Loucy (cell line): ENCODE measurements around the gene ZNF148.

Source experiments
- H2AFZ ChIP-seq: fragments of 200-600 bp; sonication (generic); 2 replicates; pipeline ENCODE4 v1.6.0; 2016; ENCODE audit warnings: antibody characterized with exemption, mild to moderate bottlenecking, low read length, moderate library complexity
- H3F3A ChIP-seq: fragments of 200-600 bp; 2 replicates; pipeline ENCODE4 v1.6.0; 2016; ENCODE audit warnings: antibody characterized with exemption, low read depth, mild to moderate bottlenecking
- H3K27me3 ChIP-seq: fragments of 200-600 bp; sonication (generic); 2 replicates; pipeline ENCODE4 v1.6.1; 2014; ENCODE audit warnings: low read length, mild to moderate bottlenecking; ENCODE audit not compliant: insufficient read depth, poor library complexity, severe bottlenecking
- H3K36me3 ChIP-seq: fragments of 200-600 bp; sonication (generic); 2 replicates; pipeline ENCODE4 v1.6.1; 2016; ENCODE audit warnings: low read length; ENCODE audit not compliant: insufficient read depth
- H3K4me1 ChIP-seq: fragments of 200-600 bp; sonication (generic); 2 replicates; pipeline ENCODE4 v1.5.1; 2014; ENCODE audit warnings: low read length, mild to moderate bottlenecking; ENCODE audit not compliant: insufficient read depth, poor library complexity, severe bottlenecking
- H3K4me2 ChIP-seq: fragments of 200-600 bp; sonication (generic); 2 replicates; pipeline ENCODE4 v1.6.0; 2014; ENCODE audit warnings: antibody characterized with exemption, low read length, low read depth, mild to moderate bottlenecking; ENCODE audit not compliant: poor library complexity, severe bottlenecking
- H3K4me3 ChIP-seq: fragments of 200-600 bp; sonication (generic); 2 replicates; pipeline ENCODE4 v1.5.1; 2014; ENCODE audit warnings: low read length, mild to moderate bottlenecking, mixed read lengths; ENCODE audit not compliant: poor library complexity, severe bottlenecking
- H3K79me2 ChIP-seq: fragments of 200-600 bp; sonication (generic); 2 replicates; pipeline ENCODE4 v1.6.1; 2014; ENCODE audit warnings: low read length; ENCODE audit not compliant: insufficient read depth
- H3K9ac ChIP-seq: fragments of 200-600 bp; sonication (generic); 2 replicates; pipeline ENCODE4 v1.6.0; 2014; ENCODE audit warnings: mild to moderate bottlenecking, low read depth, low read length, moderate library complexity; ENCODE audit not compliant: poor library complexity, severe bottlenecking
- H3K9me2 ChIP-seq: fragments of 200-600 bp; sonication (generic); replicated peaks from 2 replicates; pipeline ENCODE4 v1.6.1; 2016; ENCODE audit warnings: low read depth, low read length, mixed read lengths
- H3K9me3 ChIP-seq: fragments of 200-600 bp; sonication (generic); 2 replicates; pipeline ENCODE4 v1.6.1; 2014; ENCODE audit warnings: mild to moderate bottlenecking, antibody characterized with exemption, low read length, low read depth; ENCODE audit not compliant: insufficient read depth
- H4K20me1 ChIP-seq: fragments of 200-600 bp; sonication (generic); 2 replicates; pipeline ENCODE4 v1.6.0; 2014; ENCODE audit warnings: antibody characterized with exemption, low read length, mild to moderate bottlenecking; ENCODE audit not compliant: insufficient read depth, poor library complexity, severe bottlenecking
- EZH2phosphoT487 ChIP-seq: fragments of 200-600 bp; IDR thresholded peaks from 2 replicates; pipeline ENCODE4 v1.6.1; 2018; ENCODE audit warnings: antibody characterized with exemption, mild to moderate bottlenecking, moderate library complexity, borderline replicate concordance
- TF ChIP-seq, protein P1 (sequence below): fragments of 200-600 bp; sonication (generic); conservative IDR thresholded peaks from 2 replicates; pipeline ENCODE4 v1.5.1; 2014; ENCODE audit warnings: mild to moderate bottlenecking, antibody characterized with exemption, low read length

The ZNF148 gene

DNA sequence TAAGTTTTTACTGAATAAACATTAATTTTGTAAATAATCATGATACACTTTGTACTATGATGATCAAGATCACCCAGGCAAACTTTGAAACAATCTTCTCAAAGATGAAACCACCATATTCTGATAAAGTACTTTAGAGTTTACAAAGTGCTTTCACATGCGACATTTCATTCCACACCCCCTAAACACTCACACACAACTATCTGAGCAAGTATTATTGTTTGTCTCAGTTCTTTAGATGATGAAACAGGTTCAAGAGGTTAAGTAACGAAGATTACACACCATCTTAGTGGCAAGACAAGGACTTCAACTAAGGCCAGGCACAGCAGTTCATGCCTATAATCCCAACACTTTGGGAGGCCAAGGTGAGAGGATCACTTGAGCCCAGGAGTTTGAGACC lies 37.6 kb downstream of the ZNF148 start:
- no peak overlapping the region for H3K4me2 ChIP-seq
- H3K9ac ChIP-seq = no peak overlapping the region
- TF ChIP-seq, protein P1, sequence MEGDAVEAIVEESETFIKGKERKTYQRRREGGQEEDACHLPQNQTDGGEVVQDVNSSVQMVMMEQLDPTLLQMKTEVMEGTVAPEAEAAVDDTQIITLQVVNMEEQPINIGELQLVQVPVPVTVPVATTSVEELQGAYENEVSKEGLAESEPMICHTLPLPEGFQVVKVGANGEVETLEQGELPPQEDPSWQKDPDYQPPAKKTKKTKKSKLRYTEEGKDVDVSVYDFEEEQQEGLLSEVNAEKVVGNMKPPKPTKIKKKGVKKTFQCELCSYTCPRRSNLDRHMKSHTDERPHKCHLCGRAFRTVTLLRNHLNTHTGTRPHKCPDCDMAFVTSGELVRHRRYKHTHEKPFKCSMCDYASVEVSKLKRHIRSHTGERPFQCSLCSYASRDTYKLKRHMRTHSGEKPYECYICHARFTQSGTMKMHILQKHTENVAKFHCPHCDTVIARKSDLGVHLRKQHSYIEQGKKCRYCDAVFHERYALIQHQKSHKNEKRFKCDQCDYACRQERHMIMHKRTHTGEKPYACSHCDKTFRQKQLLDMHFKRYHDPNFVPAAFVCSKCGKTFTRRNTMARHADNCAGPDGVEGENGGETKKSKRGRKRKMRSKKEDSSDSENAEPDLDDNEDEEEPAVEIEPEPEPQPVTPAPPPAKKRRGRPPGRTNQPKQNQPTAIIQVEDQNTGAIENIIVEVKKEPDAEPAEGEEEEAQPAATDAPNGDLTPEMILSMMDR = no peak
- TF ChIP-seq EZH2phosphoT487 = no peak
- H3K79me2 ChIP-seq = peaks cover 98% of the 10 kb centered on the region
- peaks cover 49% of the 10 kb centered on the region for H4K20me1 ChIP-seq
- no peaks in the 10 kb centered on the region for H3F3A ChIP-seq
- peaks cover 4% of the 10 kb centered on the region for H3K4me1 ChIP-seq
- peaks cover 2% of the 10 kb centered on the region; the same call in 1 of the 2 replicates for H3K36me3 ChIP-seq
- H3K9me2 ChIP-seq = no peaks in the 10 kb centered on the region
- H3K9me3 ChIP-seq = no peaks in the 10 kb centered on the region
- H3K4me3 ChIP-seq = no peak overlapping the region
- no peaks in the 10 kb centered on the region for H3K27me3 ChIP-seq
- H2AFZ ChIP-seq = no peak overlapping the region

DNA sequence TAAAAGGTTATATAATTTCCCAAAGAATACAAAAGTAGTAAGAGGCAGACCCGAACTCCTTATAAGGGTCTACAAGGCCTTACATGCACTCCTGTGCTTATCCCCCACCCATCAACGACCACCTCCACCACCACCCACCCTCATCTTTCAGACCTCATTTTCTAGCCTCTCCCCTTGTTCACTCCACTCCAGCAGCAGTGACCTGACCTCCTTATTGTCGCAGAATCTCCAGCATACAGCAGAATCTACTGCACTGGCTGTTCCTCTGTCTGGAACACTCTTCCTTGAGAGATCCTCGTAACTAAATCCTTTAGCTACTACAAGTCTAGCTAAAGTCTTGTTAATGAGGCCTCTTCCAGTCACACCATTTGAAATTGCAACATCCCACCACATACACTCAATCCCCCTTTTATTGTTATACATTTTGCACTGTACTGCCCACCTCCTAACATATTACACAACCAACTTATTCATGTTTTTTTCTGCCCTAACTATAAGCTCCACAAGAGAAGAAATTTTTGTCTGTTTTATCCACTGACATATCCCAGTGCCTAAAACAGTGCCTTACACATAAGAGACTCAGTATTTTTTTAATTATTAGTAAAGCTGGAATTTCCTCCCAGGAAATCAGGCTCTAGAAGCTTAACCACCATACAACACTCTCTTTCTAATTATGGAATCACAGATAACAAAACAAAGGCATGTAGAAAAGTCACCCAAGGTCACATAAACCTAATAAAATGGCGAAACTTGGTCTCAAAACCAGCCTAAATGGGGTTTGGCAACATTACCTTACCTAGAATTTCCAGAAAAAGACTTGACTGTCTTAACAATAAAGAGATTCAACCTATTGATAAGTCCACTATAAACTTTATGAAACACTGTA lies 40.2 kb downstream of the ZNF148 start:
- Histone ChIP-seq H3K9ac (no peak overlapping the region), H2AFZ (no peak overlapping the region), H3K4me3 (no peak overlapping the region), H3K9me3 (no peaks in the 10 kb centered on the region), H3F3A (no peaks in the 10 kb centered on the region), H3K79me2 (peaks cover 96% of the 10 kb centered on the region), H4K20me1 (peaks cover 50% of the 10 kb centered on the region), H3K27me3 (no peaks in the 10 kb centered on the region), H3K36me3 (peaks cover 5% of the 10 kb centered on the region; the same call in 1 of the 2 replicates), H3K9me2 (no peaks in the 10 kb centered on the region), H3K4me2 (no peak overlapping the region), H3K4me1 (peaks cover 8% of the 10 kb centered on the region)
- no peak for TF ChIP-seq EZH2phosphoT487
- TF ChIP-seq, protein P1 = no peak

DNA sequence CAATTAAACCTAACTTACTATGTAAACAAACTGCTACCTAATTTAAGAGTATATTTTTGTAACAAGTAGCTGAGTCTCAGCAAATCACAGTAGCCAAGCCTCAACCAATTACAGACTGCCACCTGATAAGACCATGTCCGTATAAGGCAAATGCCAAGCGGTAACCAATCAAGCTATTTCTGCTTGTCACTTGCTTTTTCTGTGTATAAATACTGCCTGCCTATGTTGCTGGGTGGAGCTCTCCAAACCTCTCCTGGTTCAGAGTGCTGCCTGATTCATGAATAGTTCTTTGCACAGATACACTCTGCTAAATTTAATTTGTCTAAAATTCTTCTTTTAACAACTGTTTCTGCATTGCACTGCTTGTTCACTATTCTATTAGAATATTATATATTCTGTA lies 42.6 kb downstream of the ZNF148 start:
- peaks cover 80% of the 10 kb centered on the region for H3K79me2 ChIP-seq
- TF ChIP-seq, protein P1 = no peak
- no peak for TF ChIP-seq EZH2phosphoT487
- no peak overlapping the region for H3K4me3 ChIP-seq
- no peak overlapping the region for H3K4me2 ChIP-seq
- H3F3A ChIP-seq = no peaks in the 10 kb centered on the region
- no peaks in the 10 kb centered on the region for H3K9me3 ChIP-seq
- peaks cover 18% of the 10 kb centered on the region; the same call in 1 of the 2 replicates for H3K36me3 ChIP-seq
- no peaks in the 10 kb centered on the region for H3K9me2 ChIP-seq
- H2AFZ ChIP-seq = no peak overlapping the region
- H3K27me3 ChIP-seq = no peaks in the 10 kb centered on the region
- peaks cover 8% of the 10 kb centered on the region for H3K4me1 ChIP-seq
- no peak overlapping the region for H3K9ac ChIP-seq
- peaks cover 35% of the 10 kb centered on the region for H4K20me1 ChIP-seq
